NB4 (cell line): ENCODE results near the gene CTNNA2.

Experiments used
- DNase-seq: peaks from one replicate; pipeline ENCODE4 v3.0.0; 2010; ENCODE audit warnings: low read depth
- H3K4me3 ChIP-seq: one replicate; pipeline ENCODE4 v1.5.1; 2011; ENCODE audit warnings: mild to moderate bottlenecking, low read depth, low read length, moderate library complexity
- MYC ChIP-seq: IDR thresholded peaks from 2 replicates; pipeline ENCODE4 v1.6.1; 2011; ENCODE audit warnings: low read depth, low read length
- POLR2A ChIP-seq: IDR thresholded peaks from 2 replicates; pipeline ENCODE4 v1.6.1; 2011; ENCODE audit warnings: mild to moderate bottlenecking; ENCODE audit not compliant: insufficient read length; ENCODE audit errors: extremely low read depth
- TF ChIP-seq, protein P1 (sequence below): IDR thresholded peaks from one replicate; pipeline ENCODE4 v1.5.1; 2012; ENCODE audit warnings: low read depth, low read length
- TF ChIP-seq, protein P2 (sequence below): IDR thresholded peaks from 2 replicates; pipeline ENCODE4 v1.6.1; 2011; ENCODE audit warnings: low read depth, low read length

CTNNA2 gene

DNA sequence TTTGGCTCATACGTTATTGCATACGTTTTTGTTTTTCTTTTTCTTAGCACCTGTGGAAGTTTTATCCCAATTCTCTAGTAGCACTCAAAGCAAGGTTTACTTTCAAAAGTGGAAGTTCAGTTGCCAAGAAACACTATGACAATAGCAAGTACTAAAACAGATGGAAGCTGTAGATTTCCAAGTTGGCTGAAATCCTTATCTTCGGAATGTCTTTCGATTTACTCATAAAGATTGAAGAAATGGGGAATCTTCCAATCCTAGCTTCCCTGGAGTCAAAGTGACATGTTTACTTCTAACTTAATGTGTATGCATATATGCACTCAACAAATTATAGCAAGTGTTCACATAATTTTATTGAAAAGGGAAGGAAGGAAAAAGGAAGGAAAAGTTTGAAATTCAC, 307.4 kb downstream of the CTNNA2 start:
- DNase-seq = no peak
- TF ChIP-seq MYC (no peak), POLR2A (no peak)
- TF ChIP-seq, protein P1, sequence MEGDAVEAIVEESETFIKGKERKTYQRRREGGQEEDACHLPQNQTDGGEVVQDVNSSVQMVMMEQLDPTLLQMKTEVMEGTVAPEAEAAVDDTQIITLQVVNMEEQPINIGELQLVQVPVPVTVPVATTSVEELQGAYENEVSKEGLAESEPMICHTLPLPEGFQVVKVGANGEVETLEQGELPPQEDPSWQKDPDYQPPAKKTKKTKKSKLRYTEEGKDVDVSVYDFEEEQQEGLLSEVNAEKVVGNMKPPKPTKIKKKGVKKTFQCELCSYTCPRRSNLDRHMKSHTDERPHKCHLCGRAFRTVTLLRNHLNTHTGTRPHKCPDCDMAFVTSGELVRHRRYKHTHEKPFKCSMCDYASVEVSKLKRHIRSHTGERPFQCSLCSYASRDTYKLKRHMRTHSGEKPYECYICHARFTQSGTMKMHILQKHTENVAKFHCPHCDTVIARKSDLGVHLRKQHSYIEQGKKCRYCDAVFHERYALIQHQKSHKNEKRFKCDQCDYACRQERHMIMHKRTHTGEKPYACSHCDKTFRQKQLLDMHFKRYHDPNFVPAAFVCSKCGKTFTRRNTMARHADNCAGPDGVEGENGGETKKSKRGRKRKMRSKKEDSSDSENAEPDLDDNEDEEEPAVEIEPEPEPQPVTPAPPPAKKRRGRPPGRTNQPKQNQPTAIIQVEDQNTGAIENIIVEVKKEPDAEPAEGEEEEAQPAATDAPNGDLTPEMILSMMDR = no peak
- TF ChIP-seq, protein P2, sequence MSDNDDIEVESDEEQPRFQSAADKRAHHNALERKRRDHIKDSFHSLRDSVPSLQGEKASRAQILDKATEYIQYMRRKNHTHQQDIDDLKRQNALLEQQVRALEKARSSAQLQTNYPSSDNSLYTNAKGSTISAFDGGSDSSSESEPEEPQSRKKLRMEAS = no peak
- no peak overlapping the region for H3K4me3 ChIP-seq

DNA sequence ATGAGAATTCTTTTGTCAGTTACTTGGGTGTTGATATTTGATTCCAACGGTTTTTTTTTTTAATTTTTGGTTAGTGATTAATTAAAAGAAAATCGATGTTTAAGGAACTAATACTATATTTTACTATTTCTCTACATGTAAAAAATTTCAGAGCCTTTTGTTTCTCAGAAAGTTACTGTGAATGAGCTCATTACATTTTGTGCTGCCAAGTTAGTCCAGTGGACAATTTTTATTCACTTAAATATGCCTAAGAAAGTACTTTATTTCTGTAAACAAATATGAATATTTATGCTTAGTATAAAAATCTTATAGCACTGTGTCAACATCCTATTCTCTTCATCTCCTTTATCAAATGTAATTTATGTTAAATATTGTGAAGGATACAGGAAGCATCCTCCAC, 309.3 kb downstream of the CTNNA2 start:
- H3K4me3 ChIP-seq = no peak overlapping the region
- DNase-seq = no peak
- TF ChIP-seq, protein P1 = no peak
- TF ChIP-seq, protein P2 = no peak
- no peak for TF ChIP-seq POLR2A
- no peak for TF ChIP-seq MYC

DNA sequence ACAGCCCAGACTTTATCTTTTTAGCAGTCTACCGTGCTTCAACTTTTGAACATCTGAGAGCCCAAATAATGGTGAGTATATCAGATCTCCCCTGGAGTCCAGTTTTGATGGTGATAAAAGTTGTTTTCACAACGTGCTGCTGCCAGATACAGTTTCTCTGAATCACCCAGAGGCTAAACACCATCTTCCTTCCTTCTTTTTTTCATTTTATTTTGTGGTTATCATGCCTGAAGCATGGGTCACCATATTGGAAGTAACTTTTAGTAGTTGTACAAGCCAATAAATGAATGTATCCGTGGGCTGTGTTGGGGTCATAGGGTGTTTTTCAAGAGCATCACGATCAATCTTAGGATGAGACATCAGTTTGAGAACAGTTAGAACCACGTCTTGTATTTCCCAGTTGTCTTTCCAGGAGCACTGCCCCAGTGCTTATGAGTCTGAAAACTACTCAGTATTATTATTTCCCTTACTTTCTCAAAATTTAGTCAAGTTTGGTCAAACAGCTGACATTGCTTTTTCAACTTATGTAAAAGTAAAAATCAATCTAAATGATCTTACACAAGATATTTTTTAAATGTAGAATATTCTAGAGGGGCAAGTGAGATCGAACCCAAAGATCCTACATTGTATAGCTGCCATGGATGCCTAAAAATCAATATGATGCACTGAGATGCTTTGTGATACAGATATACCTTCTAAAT, 311.4 kb downstream of the CTNNA2 start:
- TF ChIP-seq, protein P1 = no peak
- TF ChIP-seq, protein P2 = no peak
- TF ChIP-seq POLR2A (no peak), MYC (no peak)
- H3K4me3 ChIP-seq = no peak overlapping the region
- DNase-seq = no peak

DNA sequence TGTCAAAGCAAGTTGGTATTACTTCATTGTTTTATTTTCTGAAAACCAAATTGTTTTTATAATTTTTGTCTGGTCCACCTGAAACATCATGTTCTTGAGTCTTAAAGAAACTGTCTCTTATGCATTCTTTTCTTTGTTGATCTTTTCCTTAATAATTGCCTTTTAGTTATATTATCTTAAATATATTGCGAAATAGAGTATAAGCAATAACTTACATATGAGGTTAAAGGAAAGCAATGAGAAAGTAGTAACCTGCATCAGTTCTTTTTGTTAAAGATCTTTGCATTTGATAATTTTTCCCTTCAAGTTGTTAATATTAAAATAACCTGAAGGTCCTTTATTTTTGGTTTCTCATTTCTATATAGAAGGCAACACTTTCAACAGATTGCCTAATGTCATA, 315.0 kb downstream of the CTNNA2 start:
- TF ChIP-seq, protein P1 = no peak
- no peak for TF ChIP-seq POLR2A
- no peak for TF ChIP-seq MYC
- TF ChIP-seq, protein P2 = no peak
- DNase-seq = no peak
- H3K4me3 ChIP-seq = no peak overlapping the region

DNA sequence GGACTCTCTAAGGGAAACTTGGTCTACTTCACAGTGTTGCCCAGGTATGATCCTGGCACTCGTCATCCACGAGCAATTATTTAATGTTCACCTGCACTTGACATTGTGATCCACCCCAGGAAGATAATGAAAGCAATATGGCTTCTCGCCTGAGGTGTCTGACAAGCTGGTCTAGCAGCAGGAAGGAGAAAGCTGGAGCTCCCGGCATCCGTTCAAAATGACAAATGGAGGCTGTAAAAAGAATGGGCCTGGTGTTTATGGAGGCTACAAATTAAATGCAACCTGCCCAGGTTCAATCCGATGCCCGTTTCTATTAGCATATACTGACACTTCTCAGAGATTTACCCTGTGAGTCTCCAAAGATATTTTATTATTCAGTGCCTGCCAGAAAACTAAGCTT, 317.6 kb downstream of the CTNNA2 start:
- TF ChIP-seq, protein P1 = no peak
- TF ChIP-seq POLR2A = no peak
- no peak for TF ChIP-seq MYC
- TF ChIP-seq, protein P2 = no peak

More for the DNA sequence above, 317.6 kb downstream of the CTNNA2 start:
- H3K4me3 ChIP-seq = no peak overlapping the region
- no peak for DNase-seq
